Ectodermal cell (in vitro differentiated cells): ENCODE results near the gene STAB2.

Experiments
- H3K27ac ChIP-seq: 2 replicates; pipeline ENCODE4 v1.7.0; 2013; ENCODE audit warnings: mild to moderate bottlenecking, low read depth, low read length; ENCODE audit not compliant: insufficient read depth, poor library complexity, severe bottlenecking
- H3K27me3 ChIP-seq: 2 replicates; pipeline ENCODE4 v1.7.0; 2013; ENCODE audit warnings: mild to moderate bottlenecking, low read length; ENCODE audit not compliant: insufficient read depth, control insufficient read depth, poor library complexity, severe bottlenecking
- H3K36me3 ChIP-seq: one replicate; pipeline ENCODE4 v1.7.0; 2013; ENCODE audit warnings: low read length; ENCODE audit not compliant: control insufficient read depth, insufficient read depth
- H3K4me1 ChIP-seq: one replicate; pipeline ENCODE4 v1.7.0; 2013; ENCODE audit warnings: low read length; ENCODE audit not compliant: control insufficient read depth, insufficient read depth
- H3K4me3 ChIP-seq: 2 replicates; pipeline ENCODE4 v1.7.0; 2013; ENCODE audit warnings: low read depth, low read length, control low read depth; ENCODE audit not compliant: insufficient read depth
- H3K9me3 ChIP-seq: 2 replicates; pipeline ENCODE4 v1.7.0; 2013; ENCODE audit warnings: mild to moderate bottlenecking, low read length, moderate library complexity; ENCODE audit not compliant: control insufficient read depth
- WGBS, 2 experiments: methylation state at CpG; one replicate each; pipeline ENCODE4 v1.1.7; 2013; ENCODE audit warnings: missing lambda C conversion rate in 2 of 2; 5-methylcytosine and 5-hydroxymethylcytosine counted together

Gene STAB2

GRCh38 chr12:103556890-103557627, 30.0 kb upstream of the STAB2 start:
- Histone ChIP-seq H3K27ac (no peak overlapping the region), H3K4me1 (no peaks in the 10 kb centered on the region), H3K4me3 (no peak overlapping the region), H3K36me3 (no peaks in the 10 kb centered on the region), H3K27me3 (no peaks in the 10 kb centered on the region), H3K9me3 (no peaks in the 10 kb centered on the region)
- WGBS, 2 experiments, result 92% methylated on average over 2 to 3 of the region's 3 CpGs

DNA sequence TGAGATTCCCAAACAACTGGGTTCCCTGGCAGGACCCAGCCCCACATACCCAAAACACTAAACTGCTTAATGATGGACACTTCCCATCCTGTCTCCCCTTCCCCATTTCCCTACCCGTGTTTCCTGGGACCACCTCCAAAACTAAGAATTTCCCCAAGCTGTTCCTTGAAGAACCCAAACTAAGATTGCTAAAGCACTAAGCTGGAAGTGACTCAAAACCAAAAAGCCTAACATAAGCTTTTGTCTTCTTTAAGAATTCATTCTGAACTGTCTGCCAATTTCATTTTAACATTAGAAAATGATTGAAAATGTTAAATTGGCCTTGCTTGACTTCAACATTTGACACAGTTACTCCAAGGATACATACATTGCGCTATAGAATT, 29.5 kb upstream of the STAB2 start:
- no peak overlapping the region for H3K4me3 ChIP-seq
- no peaks in the 10 kb centered on the region for H3K4me1 ChIP-seq

DNA sequence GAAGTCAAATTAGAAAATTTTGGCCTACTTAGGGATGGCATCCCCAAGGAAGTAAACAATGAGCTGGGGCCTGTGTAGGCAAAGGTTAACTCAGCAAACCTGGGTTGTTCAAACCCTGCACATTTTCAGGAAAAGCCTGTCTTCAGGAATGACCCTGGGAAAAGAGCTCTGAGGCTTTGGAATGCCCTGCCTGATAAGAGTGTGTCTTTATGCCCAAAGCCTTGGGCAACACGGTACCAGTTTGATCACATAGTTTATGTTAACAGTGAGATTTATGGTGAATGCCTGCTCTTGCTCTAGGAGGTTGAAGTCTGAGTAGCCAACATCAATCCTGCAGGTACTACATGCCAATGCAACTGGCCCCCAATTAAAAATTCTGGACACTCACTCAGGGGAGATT, 28.2 kb upstream of the STAB2 start:
- 89 to 93% methylated on average over 1 of the region's 1 CpG for WGBS, 2 experiments
- Histone ChIP-seq H3K27ac (no peak overlapping the region), H3K36me3 (no peaks in the 10 kb centered on the region), H3K4me3 (no peak overlapping the region), H3K4me1 (no peaks in the 10 kb centered on the region), H3K9me3 (no peaks in the 10 kb centered on the region), H3K27me3 (no peaks in the 10 kb centered on the region)

More for the DNA sequence above, 29.5 kb upstream of the STAB2 start:
- H3K27ac ChIP-seq, result no peak overlapping the region
- H3K9me3 ChIP-seq, result no peaks in the 10 kb centered on the region
- no peaks in the 10 kb centered on the region for H3K27me3 ChIP-seq
- WGBS, 2 experiments, result 86 to 91% methylated on average over 2 of the region's 2 CpGs
- H3K36me3 ChIP-seq, result no peaks in the 10 kb centered on the region

DNA sequence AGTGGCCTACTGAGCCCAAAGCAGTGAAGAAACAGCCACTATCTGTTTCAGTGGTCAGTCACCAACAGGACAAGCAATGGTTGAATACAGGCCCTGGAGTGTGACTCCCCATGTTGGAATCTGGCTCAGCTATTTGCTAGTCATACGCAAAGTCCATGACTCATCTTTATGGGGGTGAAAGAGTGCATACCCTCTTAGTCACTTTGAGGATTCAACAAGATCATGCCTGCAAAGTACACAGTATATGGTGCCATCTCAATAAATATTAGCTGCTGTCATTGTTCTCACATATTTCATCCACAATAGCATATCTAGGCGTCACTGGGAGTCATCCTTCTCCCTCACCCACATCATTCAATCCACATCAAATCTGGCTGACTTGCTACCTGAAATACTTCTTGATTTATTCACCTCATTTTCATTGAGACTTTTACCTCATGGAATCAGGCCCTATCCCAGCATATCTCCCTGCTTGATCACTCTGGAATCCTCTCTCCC, 26.4 kb upstream of the STAB2 start:
- Histone ChIP-seq H3K27me3 (no peaks in the 10 kb centered on the region), H3K36me3 (no peaks in the 10 kb centered on the region), H3K4me3 (no peak overlapping the region), H3K9me3 (no peaks in the 10 kb centered on the region), H3K27ac (no peak overlapping the region), H3K4me1 (no peaks in the 10 kb centered on the region)
- 91 to 94% methylated on average over 2 of the region's 2 CpGs for WGBS, 2 experiments

DNA sequence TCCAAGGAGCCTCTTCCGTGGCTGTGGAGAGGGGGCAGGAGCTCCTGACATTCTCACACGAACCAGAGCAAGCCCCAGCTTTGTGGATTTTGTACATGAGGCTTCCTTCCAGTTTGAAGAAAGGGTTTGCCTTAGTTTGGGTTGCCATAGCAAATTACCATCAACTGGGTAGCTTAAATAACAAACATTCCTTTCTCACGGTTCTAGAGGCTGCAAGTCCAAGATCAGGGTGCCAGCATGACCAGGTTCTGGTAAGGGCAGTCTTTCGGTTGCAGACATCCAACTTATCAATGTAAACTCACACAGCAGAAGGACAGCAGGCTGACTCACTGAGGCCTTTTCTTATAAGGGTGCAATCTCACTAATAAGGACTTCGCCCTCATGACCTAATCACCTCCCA, 25.9 kb upstream of the STAB2 start:
- Histone ChIP-seq H3K27me3 (no peaks in the 10 kb centered on the region), H3K4me1 (no peaks in the 10 kb centered on the region), H3K36me3 (no peaks in the 10 kb centered on the region), H3K4me3 (no peak overlapping the region), H3K27ac (no peak overlapping the region), H3K9me3 (no peaks in the 10 kb centered on the region)
- WGBS, 2 experiments, result 82 to 87% methylated on average over 5 of the region's 5 CpGs

DNA sequence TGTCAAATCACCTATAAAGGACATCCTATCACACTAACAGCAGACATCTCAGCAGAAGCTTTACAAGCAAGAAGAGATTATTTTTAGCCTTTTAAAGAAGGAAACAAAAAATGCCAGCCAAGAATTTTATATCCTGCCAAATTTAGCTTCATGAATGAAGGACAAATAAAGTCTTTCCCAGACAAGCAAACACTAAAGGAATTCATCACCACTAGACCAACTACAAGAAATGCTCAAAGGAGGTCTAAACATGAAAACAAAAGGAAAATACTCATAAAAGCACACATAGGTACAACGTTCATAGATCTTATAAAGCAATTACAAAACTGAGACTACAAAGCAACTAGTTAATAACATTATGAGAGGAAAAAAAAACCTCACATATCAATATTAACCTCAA, 20.7 kb upstream of the STAB2 start:
- Histone ChIP-seq H3K4me3 (no peak overlapping the region), H3K4me1 (peaks cover 7% of the 10 kb centered on the region), H3K27ac (no peak overlapping the region), H3K27me3 (no peaks in the 10 kb centered on the region), H3K9me3 (no peaks in the 10 kb centered on the region), H3K36me3 (no peaks in the 10 kb centered on the region)
- 80 to 100% methylated on average over 1 of the region's 1 CpG for WGBS, 2 experiments

GRCh38 chr12:103569278-103569677, 17.8 kb upstream of the STAB2 start:
- Histone ChIP-seq H3K27ac (no peak overlapping the region), H3K4me3 (no peak overlapping the region), H3K27me3 (no peaks in the 10 kb centered on the region), H3K9me3 (no peaks in the 10 kb centered on the region), H3K36me3 (no peaks in the 10 kb centered on the region), H3K4me1 (peaks cover 7% of the 10 kb centered on the region)
- 85 to 94% methylated on average over 1 of the region's 1 CpG for WGBS, 2 experiments

- H3K27me3 ChIP-seq, result no peaks in the 10 kb centered on the region
- H3K9me3 ChIP-seq, result no peaks in the 10 kb centered on the region
- H3K4me3 ChIP-seq, result peak overlapping the region; percentile 7
- no peaks in the 10 kb centered on the region for H3K36me3 ChIP-seq
- peaks cover 7% of the 10 kb centered on the region for H3K4me1 ChIP-seq
- WGBS, 2 experiments, result 11 to 13% methylated on average over 18 of the region's 18 CpGs
- H3K27ac ChIP-seq, result peak overlapping the region; percentile 52
Observed at GRCh38 chr12:103571286-103571685, 15.8 kb upstream of the STAB2 start.

GRCh38 chr12:103572312-103573045, 14.6 kb upstream of the STAB2 start:
- no peak overlapping the region for H3K4me3 ChIP-seq
- no peak overlapping the region for H3K27ac ChIP-seq
- no peaks in the 10 kb centered on the region for H3K36me3 ChIP-seq
- no peaks in the 10 kb centered on the region for H3K27me3 ChIP-seq
- 72 to 85% methylated on average over 4 of the region's 4 CpGs for WGBS, 2 experiments
- H3K9me3 ChIP-seq, result no peaks in the 10 kb centered on the region
- peaks cover 7% of the 10 kb centered on the region for H3K4me1 ChIP-seq

- no peaks in the 10 kb centered on the region for H3K9me3 ChIP-seq
- no peak overlapping the region for H3K4me3 ChIP-seq
- H3K36me3 ChIP-seq, result no peaks in the 10 kb centered on the region
- H3K27me3 ChIP-seq, result no peaks in the 10 kb centered on the region
- H3K27ac ChIP-seq, result no peak overlapping the region
- WGBS, 2 experiments, result 71 to 74% methylated on average over 3 of the region's 3 CpGs
- H3K4me1 ChIP-seq, result peaks cover 7% of the 10 kb centered on the region
Observed at GRCh38 chr12:103573185-103573584, 13.9 kb upstream of the STAB2 start.
